Breast epithelium (tissue), 3 donors: ENCODE results near the gene UPK1B.

Experiments
- CTCF ChIP-seq, 3 donors: fragments of 450-650 bp; IDR thresholded peaks; one replicate each; pipeline ENCODE4 v1.5.1; 2016 to 2017; ENCODE audit warnings: antibody characterized with exemption in 3 of 3, mild to moderate bottlenecking in 3 of 3, moderate library complexity in 3 of 3
- POLR2A ChIP-seq: fragments of 450-650 bp; IDR thresholded peaks from one replicate; pipeline ENCODE4 v1.6.1; 2016; ENCODE audit warnings: antibody characterized with exemption, mild to moderate bottlenecking, moderate library complexity

- no peak for TF ChIP-seq CTCF (IDR thresholded peaks at IDR 0.05)
- no peak for TF ChIP-seq POLR2A
Observed at GRCh38 chr3:119238363-119238762, 65.0 kb downstream of the UPK1B start.
